NCI-H2227 treated with DMSO at 0.1 percent for 48 hours (cell line): ENCODE results near the gene PWWP2B.
"Not testable (repeated sequence)": the region's sequence is repeated elsewhere in the genome, so short reads cannot be mapped to it uniquely, and the experiment has no call there.

Source experiments
- DNase-seq: peaks from one replicate; lab custom pipeline; 2025; lab: John Stamatoyannopoulos, UW

The PWWP2B gene

GRCh38 chr10:132363921-132364593 lies 32.9 kb upstream of the PWWP2B start:
- no peak for DNase-seq

DNA sequence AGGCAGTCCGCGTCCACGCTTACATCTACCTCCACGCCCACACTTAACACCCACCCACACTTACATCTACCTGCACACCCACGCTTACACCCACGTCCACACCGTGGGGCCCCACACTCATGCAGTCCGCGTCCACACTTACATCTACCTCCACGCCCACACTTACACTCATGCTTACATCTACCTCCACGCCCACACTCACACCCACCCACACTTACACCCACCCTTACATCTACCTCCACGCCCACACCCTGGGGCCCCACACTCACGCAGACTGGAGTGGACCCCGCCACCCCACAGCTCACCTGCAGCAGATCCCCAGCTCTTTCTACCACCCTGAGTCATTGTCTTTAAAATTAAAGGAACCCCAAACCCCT lies 32.4 kb upstream of the PWWP2B start:
- DNase-seq, result no peak

GRCh38 chr10:132365102-132365501 lies 31.9 kb upstream of the PWWP2B start:
- DNase-seq, result no peak

GRCh38 chr10:132366006-132366405 lies 31.0 kb upstream of the PWWP2B start:
- DNase-seq, result no peak

GRCh38 chr10:132366499-132366898 lies 30.5 kb upstream of the PWWP2B start:
- no peak for DNase-seq

DNA sequence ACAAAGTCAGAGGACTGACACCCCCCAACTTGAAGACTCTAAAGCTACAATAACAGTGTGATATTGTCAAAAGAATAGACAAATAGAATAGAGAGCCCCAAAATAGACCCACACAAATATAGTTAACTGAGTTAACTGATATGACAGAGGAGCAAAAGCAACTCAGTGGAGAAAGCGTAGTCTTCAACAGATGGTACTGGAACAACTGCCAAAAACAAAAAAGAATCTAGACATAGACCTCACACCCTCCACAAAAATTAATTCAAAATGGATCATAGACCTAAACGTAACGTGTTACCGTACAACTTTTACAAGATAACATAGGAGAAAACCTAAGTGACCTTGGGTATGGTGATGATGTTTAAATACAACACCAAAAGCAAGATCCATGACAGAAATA lies 28.6 kb upstream of the PWWP2B start:
- DNase-seq, result no peak

- no peak for DNase-seq
Observed at GRCh38 chr10:132368881-132369635, 27.9 kb upstream of the PWWP2B start.

GRCh38 chr10:132369636-132370185 lies 27.3 kb upstream of the PWWP2B start:
- no peak for DNase-seq

DNA sequence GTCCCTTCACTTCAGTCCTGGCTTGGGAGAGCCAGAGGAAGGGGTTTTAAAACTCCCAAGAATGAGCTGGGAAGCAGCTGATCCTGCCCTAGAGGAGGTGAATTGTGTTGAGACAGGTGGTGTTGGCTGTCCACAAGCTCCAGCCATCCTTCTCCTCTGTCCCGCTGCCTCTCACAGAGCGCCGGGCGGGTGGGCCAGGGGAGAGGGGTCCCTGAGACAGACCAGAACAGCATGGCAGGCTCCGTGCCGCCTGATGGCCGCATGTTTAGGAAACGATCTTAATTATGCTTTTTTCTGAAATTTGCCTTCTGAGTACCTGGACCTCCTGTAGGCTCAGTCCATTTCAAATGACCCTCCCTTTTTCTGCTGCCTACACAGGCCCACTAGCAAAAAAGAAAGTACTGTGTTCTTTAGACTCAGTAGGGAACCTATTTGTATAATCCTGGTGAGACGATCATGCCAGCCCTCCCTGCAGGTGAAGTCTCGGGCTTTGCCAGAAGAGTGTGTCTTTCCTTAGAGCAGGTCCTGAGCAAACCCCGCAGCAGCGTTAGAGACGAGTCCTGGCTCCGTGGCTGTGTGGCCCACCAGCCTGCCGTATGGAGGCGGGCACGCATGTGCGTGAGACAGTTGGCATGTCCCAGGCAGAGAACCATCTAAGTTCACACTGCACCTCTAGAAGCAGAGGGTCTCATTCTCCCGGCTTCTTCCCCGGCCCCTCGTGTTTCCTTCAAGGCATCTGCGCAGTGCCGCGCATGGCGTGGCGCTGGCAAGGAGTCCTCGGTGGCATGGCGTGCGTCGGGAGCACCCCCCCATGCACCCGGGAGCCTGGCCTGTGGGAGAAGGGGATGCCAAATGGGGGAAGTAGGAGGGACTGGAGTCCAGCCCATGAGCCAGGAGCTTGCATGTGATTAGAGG lies 26.3 kb upstream of the PWWP2B start:
- DNase-seq, result no peak

- no peak for DNase-seq
Observed at GRCh38 chr10:132371641-132372081, 25.3 kb upstream of the PWWP2B start.

DNA sequence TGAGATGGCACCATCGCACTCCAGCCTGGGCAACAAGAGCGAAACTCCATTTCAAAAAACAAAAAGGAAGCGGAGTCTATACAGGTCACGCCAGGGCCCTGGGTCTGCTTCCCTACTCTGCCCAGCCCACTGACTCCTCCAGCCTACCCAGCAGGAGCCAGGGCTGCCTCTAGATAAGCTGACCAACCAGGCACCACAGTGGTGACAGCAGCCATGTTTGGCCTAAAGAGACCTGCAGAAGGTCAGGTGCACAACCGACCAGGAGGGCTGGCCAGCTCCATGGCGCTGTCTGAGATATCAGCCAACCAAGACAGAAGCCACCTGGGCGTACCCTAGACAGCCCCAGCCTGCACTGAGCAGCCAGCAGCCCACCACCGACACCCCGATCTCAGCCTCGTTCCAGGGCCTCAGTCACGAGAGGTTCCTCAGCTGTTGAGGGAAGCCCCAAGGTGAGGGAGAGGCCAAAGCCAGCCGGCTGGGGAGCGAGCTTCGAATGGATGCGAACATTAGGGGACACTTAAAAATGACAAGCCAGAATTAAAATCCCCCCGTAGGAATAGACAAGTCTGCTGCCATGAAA lies 24.4 kb upstream of the PWWP2B start:
- no peak for DNase-seq

DNA sequence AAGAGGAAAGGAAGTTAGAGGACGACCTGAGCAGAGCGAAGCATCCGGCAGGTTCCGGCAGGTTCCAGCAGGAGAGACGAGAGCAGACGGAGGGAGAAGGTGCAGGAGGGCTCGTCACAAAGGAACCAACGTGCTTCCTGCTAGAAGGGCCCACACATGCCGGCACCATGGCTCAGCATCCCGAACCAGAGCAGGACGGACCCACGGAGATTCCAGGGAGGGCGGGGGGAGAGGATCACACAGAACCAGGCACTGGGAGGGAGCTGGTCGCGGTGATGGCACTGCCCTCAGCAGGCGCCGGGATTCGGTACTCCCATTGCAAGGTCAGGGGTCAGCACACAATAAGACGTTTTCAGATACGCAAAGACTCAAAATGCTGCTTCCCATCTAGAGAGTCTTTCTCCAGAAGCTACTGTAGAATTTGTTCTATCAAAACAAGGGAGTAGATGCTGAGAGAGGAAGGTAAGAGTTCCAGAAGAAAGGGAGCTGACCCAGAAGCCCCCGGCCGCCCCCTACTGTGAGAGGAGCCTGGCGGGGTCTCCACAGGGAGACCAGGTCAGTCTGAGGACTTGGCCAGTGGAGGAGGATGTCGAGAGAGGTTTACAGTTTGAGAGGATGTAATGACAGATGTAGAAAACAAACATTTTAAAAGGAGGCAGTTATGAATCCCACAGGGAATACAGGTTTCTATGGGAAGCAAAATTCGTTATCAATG lies 23.6 kb upstream of the PWWP2B start:
- no peak for DNase-seq

- no peak for DNase-seq
Observed at GRCh38 chr10:132374176-132374575, 22.8 kb upstream of the PWWP2B start.

DNA sequence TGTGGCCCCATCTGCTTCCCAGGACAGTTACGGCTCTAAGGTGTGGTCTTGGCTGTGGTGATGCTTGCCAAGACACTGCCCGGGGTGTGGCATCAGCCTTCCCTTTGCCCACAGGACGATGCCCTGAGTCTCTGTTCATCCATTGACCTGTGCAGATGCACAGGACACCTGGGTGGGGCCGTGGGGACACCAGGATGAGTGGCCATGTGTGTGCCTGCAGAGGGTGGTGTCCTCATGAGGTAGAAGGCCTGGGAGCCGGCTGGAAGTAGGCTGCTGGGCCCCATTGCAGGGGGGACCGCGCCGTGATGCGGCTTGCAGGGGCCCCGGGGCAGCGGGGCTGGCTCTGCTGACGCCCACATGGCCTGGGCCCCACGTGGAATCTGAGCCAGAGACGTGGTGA lies 22.4 kb upstream of the PWWP2B start:
- DNase-seq, result no peak

- no peak for DNase-seq
Observed at GRCh38 chr10:132375116-132375794, 21.7 kb upstream of the PWWP2B start.

DNA sequence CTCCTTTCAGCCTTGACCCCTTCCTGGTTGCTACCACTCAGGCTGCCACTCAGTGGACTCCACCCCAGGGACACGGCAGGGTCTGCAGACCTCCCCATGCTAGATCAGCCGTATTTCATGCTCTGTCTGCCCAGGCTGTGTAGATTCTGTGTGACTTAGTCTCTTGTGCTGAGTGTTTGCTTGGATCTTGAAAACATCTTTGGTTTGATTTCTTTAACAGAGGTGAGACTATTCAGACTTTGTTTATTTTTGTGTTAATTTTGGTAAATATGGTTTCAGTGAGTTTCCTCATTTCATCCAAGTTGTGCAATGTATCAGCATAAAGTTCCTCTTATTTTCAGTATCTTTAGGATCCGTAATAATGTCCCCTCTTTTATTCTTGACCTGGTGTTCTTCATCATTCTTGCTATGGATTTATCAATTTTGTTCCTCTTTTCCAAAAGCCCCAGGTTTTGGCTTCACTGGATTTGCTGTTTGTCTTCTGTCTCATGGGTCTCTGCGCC lies 21.2 kb upstream of the PWWP2B start:
- DNase-seq, result no peak

DNA sequence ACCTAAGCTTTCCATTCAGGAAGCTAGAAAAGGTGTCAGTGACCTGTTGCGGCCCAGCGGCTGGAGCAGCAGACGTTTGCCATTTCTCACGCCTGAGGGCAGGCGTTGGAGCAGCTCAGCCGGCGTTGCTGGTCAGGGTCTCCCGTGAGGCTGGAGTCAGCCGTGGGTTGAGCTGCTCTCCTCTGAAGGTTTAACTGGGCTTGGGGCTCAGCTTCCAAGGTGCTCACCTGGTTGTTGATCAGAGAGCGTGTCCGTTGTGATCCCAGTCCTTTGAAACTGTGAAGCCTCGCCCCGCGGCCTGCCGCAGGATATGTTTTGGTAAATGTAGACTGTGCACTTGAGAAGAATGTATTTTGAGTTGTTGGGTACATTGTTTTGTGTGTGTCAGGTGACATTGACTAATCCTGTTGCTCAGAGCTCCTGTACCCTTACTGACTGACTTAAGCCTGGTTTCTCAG lies 20.6 kb upstream of the PWWP2B start:
- DNase-seq, result no peak

GRCh38 chr10:132377326-132377725 lies 19.7 kb upstream of the PWWP2B start:
- no peak for DNase-seq

DNA sequence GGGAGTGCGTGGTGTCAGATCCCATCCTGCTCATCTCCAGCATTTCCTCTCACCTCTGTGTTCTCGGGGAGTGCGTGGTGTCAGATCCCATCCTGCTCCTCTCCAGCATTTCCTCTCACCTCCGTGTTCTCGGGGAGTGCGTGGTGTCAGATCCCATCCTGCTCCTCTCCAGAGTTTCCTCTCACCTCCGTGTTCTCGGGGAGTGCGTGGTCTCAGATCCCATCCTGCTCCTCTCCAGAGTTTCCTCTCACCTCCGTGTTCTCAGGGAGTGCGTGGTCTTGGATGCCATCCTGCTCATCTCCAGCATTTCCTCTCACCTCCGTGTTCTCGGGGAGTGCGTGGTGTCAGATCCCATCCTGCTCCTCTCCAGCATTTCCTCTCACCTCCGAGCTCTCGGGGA lies 18.0 kb upstream of the PWWP2B start:
- not testable (repeated sequence) for DNase-seq

DNA sequence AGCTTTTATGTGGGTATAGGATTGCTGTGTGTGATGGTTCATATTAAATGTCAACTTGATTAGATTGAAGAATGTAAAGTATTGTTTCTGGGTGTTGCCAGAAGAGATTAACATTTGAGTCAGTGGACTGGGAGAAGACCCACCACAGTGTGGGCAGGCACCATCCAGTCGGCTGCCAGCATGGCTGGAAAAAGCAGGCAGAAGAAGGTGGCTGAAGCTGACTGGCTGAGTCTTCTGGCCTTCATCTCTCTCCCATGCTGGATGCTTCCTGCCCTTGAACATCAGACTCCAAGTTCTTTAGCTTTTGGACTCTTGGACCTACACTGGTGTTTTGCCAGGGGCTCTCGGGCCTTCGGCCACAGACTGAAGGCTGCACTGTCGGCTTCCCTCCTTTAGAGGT lies 16.0 kb upstream of the PWWP2B start:
- not testable (repeated sequence) for DNase-seq
